Measurements from ENCODE around the gene NHS. TPM values are rescaled to one million over a fixed set of nuclear protein-coding genes. Genes with fewer than 3 reads are reported as not detected.

NHS gene
- total RNA-seq, 1 donor from 2014 or later, result 6.6 TPM

GRCh38 chrX:17579026-17579425 lies 204.0 kb downstream of the NHS start:
- DNase-seq (ENCODE audit: low read depth) (peak; percentile 58), FAIRE-seq (peak; percentile 100)
- H3K9ac ChIP-seq (ENCODE audit: low read length), result no peak overlapping the region
- H3K27ac Mint-ChIP-seq (ENCODE audit: unreplicated experiment), result peak overlapping the region; percentile 34
- no peaks in the 10 kb centered on the region for H3K27me3 ChIP-seq (ENCODE audit: insufficient read depth, low read length)
- no peak overlapping the region for H3K4me3 Mint-ChIP-seq (ENCODE audit: unreplicated experiment)
- H3K27me3 Mint-ChIP-seq (ENCODE audit: low read depth, unreplicated experiment), result no peaks in the 10 kb centered on the region
- peaks cover 35% of the 10 kb centered on the region for H3K4me1 Mint-ChIP-seq (ENCODE audit: low read depth, unreplicated experiment)
- no peaks in the 10 kb centered on the region for H3K9me3 ChIP-seq (ENCODE audit: insufficient read depth, low read depth, low read length)
- no peak for TF ChIP-seq CTCF (IDR thresholded peaks at IDR 0.05; ENCODE audit: insufficient read depth, low read depth, low read length)
- H3K36me3 ChIP-seq (ENCODE audit: insufficient read depth, low read length), result no peaks in the 10 kb centered on the region
- H3K4me3 ChIP-seq (ENCODE audit: insufficient read depth, low read depth, low read length), result no peak overlapping the region
- no peaks in the 10 kb centered on the region for H3K36me3 Mint-ChIP-seq (ENCODE audit: low read depth, unreplicated experiment)
- H3K4me1 ChIP-seq (ENCODE audit: insufficient read depth, low read length), result peaks cover 26% of the 10 kb centered on the region
- no peak overlapping the region for H2AFZ ChIP-seq (ENCODE audit: low read depth, low read length)
- H3K79me2 ChIP-seq (ENCODE audit: insufficient read depth, low read length), result peaks cover 22% of the 10 kb centered on the region
- H3K9me3 Mint-ChIP-seq (ENCODE audit: unreplicated experiment), result peaks cover 4% of the 10 kb centered on the region
- H3K27ac ChIP-seq (ENCODE audit: low read depth, low read length), result no peak overlapping the region
- H4K20me1 ChIP-seq (ENCODE audit: insufficient read depth, low read length), result no peaks in the 10 kb centered on the region
- H3K4me2 ChIP-seq (ENCODE audit: low read length), result peak overlapping the region; percentile 39

- no peak overlapping the region for H2AFZ ChIP-seq (ENCODE audit: low read depth, low read length)
- H3K79me2 ChIP-seq (ENCODE audit: insufficient read depth, low read length), result peaks cover 25% of the 10 kb centered on the region
- H3K4me2 ChIP-seq (ENCODE audit: low read length), result peak overlapping the region; percentile 60
- H3K9me3 ChIP-seq (ENCODE audit: insufficient read depth, low read depth, low read length), result no peaks in the 10 kb centered on the region
- H3K4me1 Mint-ChIP-seq (ENCODE audit: low read depth, unreplicated experiment), result peaks cover 37% of the 10 kb centered on the region
- TF ChIP-seq EZH2 (IDR thresholded peaks at IDR 0.05; ENCODE audit: insufficient read depth, low read length) (no peak), CTCF (IDR thresholded peaks at IDR 0.05; ENCODE audit: insufficient read depth, low read depth, low read length) (no peak)
- H3K4me3 Mint-ChIP-seq (ENCODE audit: unreplicated experiment), result no peak overlapping the region
- H3K9me3 Mint-ChIP-seq (ENCODE audit: unreplicated experiment), result no peaks in the 10 kb centered on the region
- no peak overlapping the region for H3K9ac ChIP-seq (ENCODE audit: low read length)
- no peaks in the 10 kb centered on the region for H3K27me3 ChIP-seq (ENCODE audit: insufficient read depth, low read length)
- H3K36me3 ChIP-seq (ENCODE audit: insufficient read depth, low read length), result no peaks in the 10 kb centered on the region
- no peak overlapping the region for H3K4me3 ChIP-seq (ENCODE audit: insufficient read depth, low read depth, low read length)
- DNase-seq (ENCODE audit: low read depth) (peak; percentile 86), FAIRE-seq (peak; percentile 99)
- H3K27ac Mint-ChIP-seq (ENCODE audit: unreplicated experiment), result peak overlapping the region; percentile 75
- H3K36me3 Mint-ChIP-seq (ENCODE audit: low read depth, unreplicated experiment), result no peaks in the 10 kb centered on the region
- H3K27ac ChIP-seq (ENCODE audit: low read depth, low read length), result peak overlapping the region; percentile 12
- peaks cover 29% of the 10 kb centered on the region for H3K4me1 ChIP-seq (ENCODE audit: insufficient read depth, low read length)
- H4K20me1 ChIP-seq (ENCODE audit: insufficient read depth, low read length), result no peaks in the 10 kb centered on the region
- H3K27me3 Mint-ChIP-seq (ENCODE audit: low read depth, unreplicated experiment), result no peaks in the 10 kb centered on the region
Observed at GRCh38 chrX:17580539-17581152, 205.6 kb downstream of the NHS start.

- peak; percentile 71 for FAIRE-seq
- peaks cover 21% of the 10 kb centered on the region for H3K79me2 ChIP-seq (ENCODE audit: insufficient read depth, low read length)
Observed at GRCh38 chrX:17581641-17582040, 206.6 kb downstream of the NHS start.

More at GRCh38 chrX:17581641-17582040, 206.6 kb downstream of the NHS start:
- no peak overlapping the region for H3K4me3 ChIP-seq (ENCODE audit: insufficient read depth, low read depth, low read length)
- no peak for TF ChIP-seq CTCF (IDR thresholded peaks at IDR 0.05; ENCODE audit: insufficient read depth, low read depth, low read length)
- TF ChIP-seq EZH2 (IDR thresholded peaks at IDR 0.05; ENCODE audit: insufficient read depth, low read length), result no peak
- DNase-seq (ENCODE audit: low read depth), result no peak
- H3K9me3 ChIP-seq (ENCODE audit: insufficient read depth, low read depth, low read length), result no peaks in the 10 kb centered on the region
- no peak overlapping the region for H3K9ac ChIP-seq (ENCODE audit: low read length)
- H3K36me3 ChIP-seq (ENCODE audit: insufficient read depth, low read length), result no peaks in the 10 kb centered on the region
- no peaks in the 10 kb centered on the region for H3K27me3 ChIP-seq (ENCODE audit: insufficient read depth, low read length)
- no peaks in the 10 kb centered on the region for H4K20me1 ChIP-seq (ENCODE audit: insufficient read depth, low read length)
- H3K27ac ChIP-seq (ENCODE audit: low read depth, low read length), result no peak overlapping the region
- H3K4me1 Mint-ChIP-seq (ENCODE audit: low read depth, unreplicated experiment), result peaks cover 35% of the 10 kb centered on the region
- H3K27me3 Mint-ChIP-seq (ENCODE audit: low read depth, unreplicated experiment), result no peaks in the 10 kb centered on the region
- no peak overlapping the region for H3K27ac Mint-ChIP-seq (ENCODE audit: unreplicated experiment)
- no peak overlapping the region for H3K4me3 Mint-ChIP-seq (ENCODE audit: unreplicated experiment)
- no peaks in the 10 kb centered on the region for H3K9me3 Mint-ChIP-seq (ENCODE audit: unreplicated experiment)
- peaks cover 26% of the 10 kb centered on the region for H3K4me1 ChIP-seq (ENCODE audit: insufficient read depth, low read length)
- no peaks in the 10 kb centered on the region for H3K36me3 Mint-ChIP-seq (ENCODE audit: low read depth, unreplicated experiment)
- no peak overlapping the region for H3K4me2 ChIP-seq (ENCODE audit: low read length)
- no peak overlapping the region for H2AFZ ChIP-seq (ENCODE audit: low read depth, low read length)
